HG03039 (cell line): ENCODE data around the gene ZDHHC8.
A peak's percentile ranks its signal among the peaks of the same experiment; 100 is the strongest.

Experiments used
- ATAC-seq: cut with Tn5 transposase; IDR thresholded peaks from one replicate; pipeline ENCODE4 v1.9.1; 2021; ENCODE audit warnings: mild to moderate bottlenecking, moderate library complexity; ENCODE audit not compliant: unreplicated experiment

The ZDHHC8 gene

DNA sequence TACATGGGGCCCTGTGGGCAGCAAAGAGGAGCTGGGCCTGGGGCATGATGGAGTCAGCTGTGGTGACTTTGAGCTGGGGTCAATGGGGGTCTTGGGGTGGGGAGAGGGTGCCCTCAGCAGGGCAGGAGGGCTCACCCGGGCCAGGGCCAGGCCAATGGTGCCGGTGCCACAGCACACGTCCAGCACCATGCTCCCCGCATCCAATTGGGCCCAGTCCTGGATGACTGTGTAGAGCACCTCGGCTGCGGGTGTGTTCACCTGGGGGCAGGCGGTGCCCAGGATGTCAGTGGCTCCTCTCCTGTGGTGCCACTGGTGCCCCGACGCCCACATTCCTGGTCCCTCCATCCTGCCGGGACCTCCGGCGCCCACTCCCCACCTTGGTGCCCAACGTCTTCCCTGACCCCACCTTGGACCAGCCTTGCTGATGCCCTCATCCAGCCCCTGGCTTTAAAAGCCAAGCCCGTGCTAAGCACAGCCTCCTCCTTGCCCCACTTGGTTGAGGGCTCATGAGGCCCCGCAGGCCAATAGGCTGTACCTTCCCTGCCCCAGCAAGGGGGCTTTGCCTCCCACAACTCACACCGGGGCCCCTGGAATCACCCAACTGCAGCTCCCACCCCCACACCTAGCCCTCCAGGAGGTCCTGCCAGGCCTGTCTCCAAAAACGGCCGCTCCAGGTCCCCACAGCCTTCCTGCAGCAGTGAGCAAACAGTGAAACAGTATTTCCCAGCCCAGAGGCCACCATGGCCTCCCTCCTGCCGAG lies 17.9 kb upstream of the ZDHHC8 start:
- no peak for ATAC-seq

DNA sequence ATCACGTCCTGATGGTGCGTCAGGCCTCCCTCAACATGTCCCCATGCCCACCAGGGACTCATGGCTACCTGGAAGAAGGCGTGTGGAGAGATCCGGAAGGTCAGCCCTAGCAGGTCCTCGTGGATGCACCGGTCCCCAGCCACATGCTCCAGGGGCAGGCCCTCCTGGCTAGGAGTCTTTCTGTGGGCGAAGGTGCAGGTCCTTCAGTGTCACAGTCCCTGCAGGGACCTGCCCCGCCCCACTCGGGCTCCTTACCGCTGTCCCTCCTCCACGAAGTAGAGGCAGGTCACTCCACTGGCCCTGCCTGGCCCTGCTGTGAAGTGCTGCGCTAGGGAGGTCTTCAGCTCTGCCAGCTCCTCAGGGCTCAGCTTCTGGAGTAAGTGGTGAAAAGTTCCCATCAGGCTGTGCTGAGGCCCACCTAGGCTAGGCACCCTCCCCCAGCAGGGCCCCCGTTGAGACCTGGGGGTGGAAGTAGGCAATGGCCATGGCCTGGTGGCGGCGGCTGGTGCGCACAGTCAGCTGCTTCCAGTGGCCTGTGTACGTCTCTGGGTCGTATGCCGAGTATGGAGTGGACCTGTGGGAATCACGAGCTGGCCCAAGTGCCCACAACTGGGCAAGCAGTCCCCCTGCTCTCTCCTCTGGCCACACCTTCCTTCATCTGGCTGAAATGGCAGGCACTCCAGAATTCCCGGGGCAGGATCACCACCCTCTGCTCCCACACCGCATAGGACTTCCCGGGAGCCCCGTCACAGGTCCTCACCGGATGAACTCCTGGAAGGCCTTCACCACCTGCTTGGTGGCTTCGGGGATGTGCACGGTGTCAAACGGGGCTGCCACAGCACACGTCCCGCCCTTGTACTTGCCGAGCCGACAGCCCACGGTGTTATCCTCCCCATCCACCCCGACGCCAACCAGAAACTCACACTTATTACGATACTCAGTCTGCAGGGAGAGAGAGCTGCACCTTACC lies 16.8 kb upstream of the ZDHHC8 start:
- no peak for ATAC-seq

DNA sequence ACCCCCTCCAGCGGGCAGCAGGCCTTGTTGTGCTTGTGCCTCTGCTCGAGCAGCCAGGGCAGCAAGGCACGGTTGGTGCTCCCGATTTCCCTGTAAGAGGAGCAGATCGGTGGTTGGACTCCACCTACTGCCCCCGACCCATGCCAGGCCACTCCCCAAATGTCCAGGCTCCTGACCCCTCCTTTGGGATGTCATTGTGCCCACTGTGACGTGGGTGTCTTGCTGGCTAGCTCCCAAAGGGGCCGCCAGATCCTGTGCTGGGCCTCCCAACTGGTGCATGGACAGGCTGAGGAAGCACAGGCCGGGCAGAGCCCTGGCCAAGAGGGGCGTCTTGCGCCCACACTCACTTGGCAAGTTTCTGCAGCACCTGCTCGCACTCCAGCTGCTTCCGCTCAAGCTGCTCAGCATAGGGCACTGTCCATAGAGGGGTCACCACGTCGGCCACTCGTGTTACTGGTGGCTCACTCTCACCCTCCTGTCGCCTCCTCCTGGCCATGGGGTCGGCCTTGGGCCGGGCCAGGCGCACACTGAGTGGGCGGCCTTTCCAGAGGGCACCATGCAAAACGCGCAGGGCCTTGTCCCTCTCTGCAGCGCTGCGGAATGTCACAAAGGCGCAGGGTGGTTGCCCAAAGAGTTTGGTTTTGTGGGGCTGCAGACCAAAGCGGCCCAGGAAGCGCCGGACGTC lies 15.8 kb upstream of the ZDHHC8 start, which contains the start of gene RANBP1:
RANBP1 (plus strand) TSS at position 414 of the 685 bp plus-strand sequence; CDS start at position 495, 81 bp downstream.
- ATAC-seq, result no peak

DNA sequence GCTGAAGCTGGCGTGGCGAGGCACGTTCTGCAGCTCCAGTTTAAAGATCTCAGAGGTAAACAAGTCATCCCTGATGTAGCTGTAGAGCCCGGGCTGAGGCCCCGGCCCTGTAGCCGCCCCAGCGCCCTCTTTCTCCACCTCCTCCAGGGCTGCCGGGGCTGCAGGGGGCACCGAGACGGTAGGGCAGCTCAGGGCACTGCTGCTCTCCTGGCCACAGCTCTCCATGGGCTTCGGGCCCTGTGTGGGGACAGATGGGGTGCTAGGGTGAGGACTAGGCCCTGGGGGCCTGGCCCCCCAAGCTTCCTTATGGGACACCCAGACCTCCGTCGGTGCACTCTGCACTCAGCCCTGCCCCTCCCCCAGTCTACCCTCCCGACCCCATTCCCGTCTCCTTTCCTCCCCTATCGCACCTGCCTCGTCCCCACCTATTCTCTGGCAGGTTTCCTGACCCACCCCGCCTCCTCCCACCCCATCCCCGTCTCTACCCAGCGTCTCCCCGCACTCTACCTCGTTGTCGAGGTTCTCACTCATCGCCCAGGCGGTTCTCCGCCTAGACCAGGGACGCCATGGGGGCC lies 15.1 kb upstream of the ZDHHC8 start:
- no peak for ATAC-seq

DNA sequence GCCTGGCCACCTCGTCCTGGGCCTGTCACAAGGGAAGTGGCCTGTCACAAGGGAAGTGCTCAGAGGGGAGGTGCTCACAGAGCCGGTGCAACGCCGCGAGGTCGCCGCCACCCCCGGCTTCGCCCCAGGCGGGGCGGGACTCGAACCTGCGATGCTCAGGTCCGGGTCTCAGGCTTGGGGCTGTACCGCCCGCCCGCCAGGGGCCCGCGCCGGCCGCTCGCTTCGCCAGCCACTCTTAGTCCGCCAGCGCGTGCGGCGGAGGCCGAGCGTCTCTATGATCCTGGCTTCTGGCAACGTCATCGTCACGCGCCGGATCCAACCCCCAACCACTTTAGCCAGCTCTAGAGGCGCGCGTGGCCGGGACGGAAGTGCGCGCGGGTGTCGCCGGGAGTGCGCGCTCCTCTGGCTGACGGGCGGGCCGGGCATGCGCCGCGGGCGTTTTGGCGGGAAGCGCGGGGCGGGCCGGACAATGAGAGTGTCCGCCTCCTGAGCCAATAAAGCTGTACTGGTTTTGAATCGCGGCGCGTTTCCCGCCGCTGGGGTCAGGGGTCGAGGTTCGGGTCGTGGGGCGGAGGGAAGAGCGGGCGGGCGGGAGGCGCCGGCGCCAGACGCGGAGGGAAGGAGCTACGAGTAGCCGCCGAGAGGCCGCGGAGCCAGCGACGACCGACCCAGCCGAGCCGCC lies 14.5 kb upstream of the ZDHHC8 start, which contains the start of gene TRMT2A:
TRMT2A (minus strand) TSS at position 276 of the 682 bp plus-strand sequence. CDS start 320 bp downstream, outside the sequence.
- peak; percentile 62 for ATAC-seq

DNA sequence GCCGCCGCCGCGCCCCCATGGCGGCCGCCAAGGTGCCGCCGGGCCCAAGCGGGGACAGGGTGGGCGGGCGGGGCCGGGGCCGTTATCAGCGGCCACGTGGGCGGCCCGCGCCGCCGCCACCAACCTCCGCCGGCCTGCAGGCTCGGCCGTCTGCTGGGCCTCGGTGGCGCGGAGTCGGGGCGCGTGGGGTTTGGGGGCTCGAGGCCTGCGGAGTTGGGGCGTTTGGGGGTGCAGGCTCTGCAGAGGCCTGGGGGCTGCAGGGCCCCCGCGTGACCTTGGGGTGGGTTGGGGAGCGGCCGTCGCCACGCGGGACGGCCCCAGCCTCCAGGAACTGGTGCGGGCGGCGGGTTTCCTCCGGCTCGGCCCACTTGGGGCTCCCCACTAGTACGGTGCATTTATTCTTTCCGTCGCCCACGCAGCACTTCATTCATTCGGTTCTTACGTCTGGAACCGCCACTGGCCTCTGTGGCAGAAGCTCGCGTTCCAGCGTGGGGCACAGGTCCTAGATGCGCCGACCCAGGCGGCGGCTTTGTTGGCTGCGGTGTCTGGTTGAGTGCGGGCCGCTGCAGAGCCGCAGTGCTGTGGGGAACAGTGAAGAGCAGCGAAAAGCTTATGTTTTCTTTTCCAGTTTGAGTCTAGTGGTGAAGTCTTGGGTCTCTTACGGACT lies 13.8 kb upstream of the ZDHHC8 start:
- ATAC-seq, result peak; percentile 16

DNA sequence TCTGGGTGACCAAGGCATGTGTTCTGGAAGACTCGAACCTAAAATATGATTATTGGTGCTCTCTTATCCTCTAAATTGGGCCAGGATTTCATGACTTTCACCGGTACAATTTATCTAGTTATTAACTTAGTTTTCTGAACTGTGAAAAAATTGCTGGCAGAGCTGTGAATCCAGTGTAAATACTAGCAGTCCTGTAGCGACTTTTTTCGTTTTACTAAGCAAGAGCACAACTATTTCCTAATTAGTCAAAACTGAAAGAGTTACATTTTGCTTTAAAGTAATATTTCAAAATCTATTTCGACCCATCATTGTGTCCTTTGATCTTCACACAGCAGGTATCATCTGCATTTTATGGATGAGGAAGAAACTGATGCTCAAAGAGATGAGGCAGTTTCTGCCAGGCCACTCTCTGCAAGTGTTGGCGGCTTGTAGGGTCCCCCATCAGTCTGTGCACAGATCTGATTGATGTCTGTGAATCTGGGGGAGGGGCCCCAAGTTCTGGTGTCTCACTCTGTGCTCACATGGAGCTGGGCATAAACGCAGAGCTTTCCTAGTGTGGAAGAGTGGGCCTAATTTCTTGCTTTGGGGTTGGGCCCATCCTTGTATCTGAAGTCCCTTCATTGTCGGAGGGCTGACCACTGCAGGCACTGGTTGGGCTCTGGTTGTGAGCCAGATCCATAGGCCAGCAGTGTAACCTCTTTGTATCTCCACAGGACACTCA lies 13.1 kb upstream of the ZDHHC8 start:
- ATAC-seq, result no peak

DNA sequence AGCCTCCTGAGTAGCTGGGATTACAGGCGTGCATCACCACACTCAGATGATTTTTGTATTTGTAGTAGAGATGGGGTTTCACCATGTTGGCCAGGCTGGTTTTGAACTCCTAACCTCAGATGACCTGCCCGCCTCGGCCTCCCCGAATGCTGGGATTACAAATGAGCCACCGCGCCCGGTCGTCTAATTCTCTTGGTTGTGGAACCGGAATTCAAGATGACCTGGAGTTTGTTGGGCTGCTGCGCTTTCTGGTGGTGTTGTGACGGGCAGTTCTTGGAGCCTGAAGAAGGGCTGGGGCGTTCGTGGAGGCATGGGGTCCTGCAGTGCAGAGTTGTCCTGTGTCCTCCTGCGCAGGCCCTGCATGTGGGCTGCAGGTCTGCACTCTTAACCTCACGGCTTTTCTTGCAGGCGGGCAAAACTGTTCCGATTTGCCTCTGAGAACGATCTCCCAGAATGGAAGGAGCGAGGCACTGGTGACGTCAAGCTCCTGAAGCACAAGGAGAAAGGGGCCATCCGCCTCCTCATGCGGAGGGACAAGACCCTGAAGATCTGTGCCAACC lies 9.7 kb upstream of the ZDHHC8 start:
- ATAC-seq, result no peak

DNA sequence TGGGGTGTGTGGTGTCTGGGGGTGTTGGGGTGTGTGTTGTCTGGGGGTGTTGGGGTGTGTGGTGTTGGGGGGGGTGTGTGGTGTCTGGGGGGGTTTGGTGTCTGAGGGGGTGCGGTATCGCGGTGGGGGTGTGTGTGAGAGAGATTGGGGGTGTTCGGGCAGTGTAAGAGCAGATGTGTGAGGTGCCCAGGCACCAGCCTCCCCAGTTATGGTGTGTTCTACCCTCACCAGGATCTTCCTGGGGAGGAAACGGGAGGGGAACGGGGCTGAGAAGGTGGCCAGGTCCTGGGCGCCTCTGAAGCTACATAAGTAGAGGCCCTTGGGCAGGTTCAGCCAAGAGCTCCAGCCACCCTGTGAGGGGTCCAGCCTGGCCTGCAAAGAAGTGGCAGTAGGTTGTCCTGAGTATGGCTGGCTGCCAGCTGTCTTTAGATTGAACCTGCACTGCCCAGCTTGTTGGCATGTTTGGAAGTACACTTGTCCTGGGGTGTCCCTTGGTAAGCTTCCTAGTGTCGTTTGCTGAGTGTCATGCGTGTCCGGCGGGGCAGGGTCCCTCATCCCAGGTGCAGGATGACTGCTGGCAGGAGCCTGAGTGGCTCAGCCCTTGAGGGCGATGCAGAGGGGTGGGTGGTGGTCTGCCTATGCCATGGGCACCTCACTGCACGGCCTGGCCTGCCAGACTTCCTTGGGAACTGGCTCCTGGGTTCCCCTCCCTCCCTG lies 8.1 kb upstream of the ZDHHC8 start:
- no peak for ATAC-seq

DNA sequence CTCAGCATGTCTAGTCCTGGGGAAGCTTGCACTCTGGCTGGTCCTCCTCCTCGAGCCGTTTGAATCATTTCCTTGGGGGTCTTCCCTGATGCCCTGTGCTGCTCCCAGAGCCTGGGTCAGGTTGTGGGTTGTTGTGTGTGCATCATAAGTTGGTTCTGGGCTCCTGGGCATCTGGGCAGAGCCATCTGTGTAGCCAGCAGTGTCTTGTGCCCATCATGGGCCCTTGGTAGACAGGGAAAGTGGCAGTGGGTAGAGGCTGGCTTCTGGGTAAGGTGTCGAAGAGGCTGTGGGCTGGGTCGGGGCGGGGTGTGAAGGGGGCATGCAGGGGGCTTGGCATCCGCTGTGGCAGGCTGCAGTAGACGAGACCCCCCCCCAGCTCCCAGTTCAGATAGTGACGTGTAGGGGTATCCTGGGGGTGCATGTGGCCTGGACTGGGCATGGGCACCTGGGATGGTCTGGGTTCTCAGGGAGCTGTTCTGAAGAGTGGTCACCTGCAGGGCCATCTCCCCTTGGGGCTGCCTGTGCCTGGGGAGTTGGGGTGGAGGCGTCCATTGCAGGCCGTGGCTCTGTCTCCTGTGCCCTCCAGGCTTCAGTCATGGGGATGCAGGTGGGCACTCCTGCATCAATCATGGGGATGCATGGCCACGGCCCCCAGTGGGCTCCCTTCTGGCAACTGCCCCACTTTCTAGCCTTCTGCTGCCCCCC lies 7.4 kb upstream of the ZDHHC8 start:
- no peak for ATAC-seq

DNA sequence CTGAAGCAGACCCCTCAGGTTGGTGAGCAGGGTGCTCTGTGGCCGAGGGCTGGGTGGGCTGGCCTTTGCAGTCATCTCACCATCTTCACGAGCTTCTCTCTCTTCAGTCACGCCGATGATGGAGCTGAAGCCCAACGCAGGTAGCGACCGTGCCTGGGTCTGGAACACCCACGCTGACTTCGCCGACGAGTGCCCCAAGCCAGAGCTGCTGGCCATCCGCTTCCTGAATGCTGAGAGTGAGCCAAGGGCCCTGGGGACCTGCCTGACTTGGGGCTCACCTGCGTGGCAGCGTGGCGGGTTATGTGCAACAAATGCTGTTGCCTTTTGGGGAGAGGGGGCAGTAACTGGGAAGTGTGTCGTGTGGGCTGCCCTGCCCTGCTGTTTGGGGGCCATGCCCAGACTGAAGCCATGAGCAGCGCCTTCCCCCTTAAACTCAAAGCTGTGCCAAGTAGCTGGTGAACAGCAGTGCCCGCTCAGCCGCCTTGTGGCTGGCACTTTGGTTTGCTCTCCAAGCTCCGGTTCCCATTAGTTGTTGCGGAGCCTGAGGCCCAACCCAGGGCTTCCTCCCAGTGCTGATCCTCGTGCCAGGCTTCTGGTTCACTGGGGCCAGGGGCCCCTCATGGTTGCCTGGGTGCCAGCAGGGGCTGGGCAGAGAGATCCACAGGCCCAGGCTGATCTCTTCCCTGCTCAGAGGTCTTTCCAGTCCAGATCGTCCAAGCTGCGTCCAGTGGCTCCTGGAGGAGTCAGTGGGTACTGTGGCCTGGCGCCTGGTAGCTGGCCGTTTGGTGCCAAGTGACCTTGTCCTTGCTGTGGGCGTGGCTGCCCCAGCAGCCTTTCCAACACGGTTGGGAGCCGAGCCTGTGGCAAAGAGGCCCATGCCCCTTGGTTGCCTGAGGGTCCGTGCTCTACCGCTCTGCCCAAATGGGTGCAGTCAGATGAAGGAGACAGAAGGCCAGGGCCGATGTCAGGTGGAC lies 6.1 kb upstream of the ZDHHC8 start:
- no peak for ATAC-seq

DNA sequence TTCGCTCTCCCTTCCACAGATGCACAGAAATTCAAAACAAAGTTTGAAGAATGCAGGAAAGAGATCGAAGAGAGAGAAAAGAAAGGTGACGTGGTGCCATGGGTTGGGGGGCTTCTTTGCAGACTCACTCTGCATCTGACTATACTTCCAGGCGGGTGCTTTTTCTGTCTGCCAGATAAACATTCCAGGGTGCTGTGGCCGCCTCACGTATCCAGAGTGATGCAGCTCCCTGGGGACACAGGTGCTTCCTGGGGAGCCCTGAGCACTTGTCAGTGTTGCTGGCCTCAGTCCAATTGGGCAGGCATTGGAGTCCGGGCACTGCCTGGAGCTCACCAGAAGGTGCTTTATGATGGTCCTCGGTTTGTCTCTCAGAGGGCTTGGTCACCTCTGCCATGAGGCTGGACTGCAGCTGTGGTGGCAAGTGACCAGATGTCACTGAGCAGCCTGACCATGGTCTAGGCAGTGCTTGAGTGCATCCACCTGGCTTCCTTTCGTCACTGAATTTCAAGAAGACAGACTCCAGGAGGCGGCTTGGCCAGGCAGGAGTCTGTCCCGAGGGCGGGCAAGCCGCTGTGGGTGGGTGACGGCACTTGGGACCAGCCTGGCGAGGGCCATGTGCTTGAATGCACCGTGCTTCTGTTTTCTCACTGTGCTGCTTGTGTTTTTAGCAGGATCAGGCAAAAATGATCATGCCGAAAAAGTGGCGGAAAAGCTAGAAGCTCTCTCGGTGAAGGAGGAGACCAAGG lies 5.1 kb upstream of the ZDHHC8 start:
- no peak for ATAC-seq

DNA sequence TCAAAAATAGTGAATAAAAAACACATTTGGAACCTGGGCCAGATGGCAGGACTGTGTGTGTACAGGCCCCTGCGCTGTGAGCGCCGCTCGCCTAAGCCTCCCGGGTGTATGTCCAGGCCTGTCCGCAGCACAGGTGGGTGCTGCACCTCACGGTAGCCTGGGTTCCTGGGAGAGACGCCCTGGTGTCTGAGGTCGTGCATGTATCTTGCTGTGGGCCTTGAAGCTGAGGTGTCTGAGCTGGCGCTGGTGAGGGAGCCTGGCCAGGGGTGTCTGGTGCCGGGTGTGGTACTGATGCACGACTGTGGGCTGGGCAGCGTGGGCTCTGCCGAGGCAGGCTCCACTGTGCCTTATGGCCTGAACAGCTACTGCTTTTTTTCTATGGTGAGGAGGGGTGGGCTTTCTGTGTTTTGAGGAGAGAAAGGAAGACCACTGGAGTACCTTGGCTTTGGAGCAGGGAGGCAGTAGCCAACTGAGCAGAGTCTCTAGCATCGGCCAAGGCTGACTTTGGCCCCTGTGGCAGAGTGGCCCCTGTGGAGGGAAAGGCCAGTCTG lies 4.2 kb upstream of the ZDHHC8 start:
- ATAC-seq, result no peak

DNA sequence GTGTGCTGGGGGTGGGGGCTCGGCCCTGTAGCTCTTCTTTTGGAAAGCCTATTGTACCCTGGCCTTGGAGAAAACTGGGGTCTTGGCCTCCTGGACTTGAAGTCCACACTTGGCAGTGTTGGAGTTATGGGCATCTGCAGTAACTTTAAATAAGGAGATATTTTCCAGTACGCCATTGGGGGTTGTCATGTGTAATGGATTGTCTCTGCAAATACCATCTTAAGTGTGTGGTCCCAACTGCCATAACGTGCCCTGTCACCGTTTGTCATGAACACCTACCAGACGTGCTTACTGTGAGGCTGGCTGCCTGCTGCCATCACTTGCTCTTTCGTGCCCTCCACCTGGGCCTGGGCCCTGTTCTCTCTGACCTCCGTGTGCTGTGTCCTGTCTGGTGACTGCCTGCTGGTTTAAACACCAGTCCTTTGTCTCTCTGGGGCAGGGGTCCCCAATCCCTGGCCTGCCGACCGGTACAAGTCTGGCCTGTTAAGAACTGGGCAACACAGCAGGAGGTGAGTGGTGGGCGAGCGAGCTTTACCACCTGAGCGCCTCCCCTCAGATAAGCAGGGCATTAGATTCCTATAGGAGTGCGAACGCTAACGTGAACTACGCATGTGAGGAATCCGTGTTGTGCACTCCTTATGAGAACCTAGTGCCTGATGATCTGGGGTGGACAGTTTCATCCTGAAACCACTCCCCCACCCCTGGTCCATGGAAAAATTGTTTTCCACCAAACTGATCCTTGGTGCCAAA lies 3.6 kb upstream of the ZDHHC8 start:
- no peak for ATAC-seq

DNA sequence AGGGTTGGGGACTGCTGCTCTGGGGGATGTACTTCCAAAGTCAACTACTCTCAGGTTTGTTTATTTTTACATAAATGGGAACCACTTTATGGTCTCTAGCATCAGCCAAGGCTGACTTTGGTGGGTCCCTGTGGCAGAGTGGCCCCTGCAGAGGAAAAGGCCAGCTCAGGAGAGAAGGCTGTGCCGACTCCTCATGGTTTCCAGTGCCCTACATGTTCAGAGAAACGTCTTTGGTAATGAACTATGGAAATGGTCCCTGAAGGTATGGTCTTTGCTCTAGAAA lies 3.0 kb upstream of the ZDHHC8 start:
- ATAC-seq, result no peak
